ENCODE data around the gene DOCK8.

Gene DOCK8

DNA sequence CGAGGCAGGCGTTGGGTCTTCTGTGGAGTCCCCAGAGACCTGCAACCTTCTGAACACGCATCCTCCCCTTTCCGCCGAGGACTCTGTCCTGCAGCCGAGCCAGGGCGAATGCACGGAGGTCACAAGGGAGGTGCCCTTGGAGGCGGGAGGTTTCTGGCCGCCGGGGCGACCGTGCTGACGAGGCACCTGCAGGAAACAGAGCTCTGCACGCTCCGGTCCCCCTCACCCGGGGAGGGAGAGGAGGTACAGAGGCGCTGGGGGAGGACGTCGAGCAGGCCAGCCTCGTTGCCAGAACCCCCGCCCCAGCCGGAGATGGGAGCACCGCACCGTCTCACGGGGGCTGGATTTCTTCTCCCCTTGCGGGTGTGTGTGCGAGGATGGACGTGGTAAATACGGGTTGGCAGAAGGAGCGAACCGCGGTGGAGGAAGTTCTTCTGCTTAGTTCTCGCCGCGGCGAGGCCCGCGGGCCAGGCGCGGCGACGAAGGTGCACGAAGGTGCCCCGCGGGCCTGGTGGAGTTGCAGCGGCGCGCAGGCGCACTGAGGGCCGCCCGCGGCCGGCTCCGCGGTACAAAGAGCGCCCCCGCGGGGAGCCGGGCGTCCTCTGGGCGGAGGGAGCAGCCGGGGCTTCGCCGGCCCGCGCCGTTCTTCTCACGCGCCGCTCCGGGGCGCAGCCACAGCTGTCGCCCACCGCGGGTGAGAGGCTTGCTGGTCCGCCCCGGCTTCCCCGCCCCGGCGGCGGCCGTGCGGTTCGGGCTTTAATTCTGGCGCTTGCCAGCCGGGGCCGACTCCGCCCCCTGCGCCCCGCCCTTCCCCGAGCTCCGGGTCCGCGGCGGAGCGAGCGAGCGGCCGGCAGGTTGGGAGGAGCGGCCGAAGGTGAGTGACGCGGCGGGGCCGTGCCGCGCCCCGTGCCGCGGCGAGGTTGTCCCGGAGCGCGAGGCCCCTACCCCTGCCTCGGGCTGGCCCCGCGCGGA is 289.5 kb downstream of the DOCK8 start, which contains the start of gene KANK1:
KANK1 (plus strand) TSS at position 815 of the 972 bp plus-strand sequence.
- DNase-seq (ENCODE audit: low spot score): peak; percentile 64

DNA sequence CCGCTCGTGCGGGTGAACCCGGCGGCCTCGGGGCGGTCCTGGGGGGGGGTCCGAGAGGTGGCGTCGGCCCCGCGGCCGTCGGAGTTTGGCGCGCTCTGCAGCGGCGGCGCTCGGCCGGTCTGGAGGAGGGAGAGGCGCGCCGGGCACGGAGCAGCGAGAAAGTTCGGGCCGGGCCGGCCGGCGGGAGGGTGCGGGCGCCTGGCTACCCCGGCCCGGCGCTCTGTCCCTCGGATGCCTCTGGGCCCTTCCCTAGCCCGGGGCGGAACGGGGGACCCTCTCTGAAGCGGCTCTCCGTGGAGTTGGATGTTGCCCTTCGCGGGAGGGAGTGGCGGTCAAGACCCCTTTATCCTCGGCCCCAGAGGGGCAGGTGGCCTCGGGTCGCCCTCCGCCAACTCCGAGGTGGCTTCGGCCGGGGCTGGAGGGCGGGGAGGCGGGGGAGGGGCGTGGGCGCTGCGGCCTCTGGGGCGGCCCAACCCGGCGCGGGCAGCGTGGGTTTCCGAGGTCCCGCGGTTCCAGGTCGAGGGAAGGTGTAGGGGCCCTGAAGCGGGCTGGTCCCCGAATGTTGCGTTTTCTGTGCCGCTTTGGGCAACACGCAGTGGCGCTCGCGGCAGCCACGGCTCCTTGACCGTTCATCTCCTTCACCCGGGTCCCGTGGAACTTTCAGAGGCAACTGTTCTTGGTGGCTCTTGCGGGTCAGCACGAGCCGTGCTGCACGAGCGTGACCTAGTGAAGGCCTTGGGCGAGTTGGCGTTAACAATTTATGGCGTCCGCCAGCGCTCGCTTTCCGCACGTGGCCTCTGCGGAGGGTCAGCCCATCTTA is 290.5 kb downstream of the DOCK8 start:
- no peak for DNase-seq (ENCODE audit: low spot score)

DNA sequence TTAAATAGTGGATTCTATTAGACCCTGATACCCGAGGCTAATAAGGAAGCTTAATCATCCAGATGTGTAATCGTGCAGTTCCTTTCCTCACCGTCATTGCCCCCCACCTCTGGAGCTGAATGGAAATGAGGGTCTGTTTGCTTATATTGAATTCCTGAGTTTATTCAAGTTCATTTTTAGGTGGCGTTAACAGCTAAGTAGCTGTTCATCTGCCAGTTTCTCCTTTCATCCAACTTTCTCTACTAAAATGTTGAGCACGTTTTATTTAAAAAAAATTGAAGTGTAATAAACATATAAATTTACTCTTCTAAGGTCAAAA is 291.0 kb downstream of the DOCK8 start:
- DNase-seq (ENCODE audit: low spot score): no peak

DNA sequence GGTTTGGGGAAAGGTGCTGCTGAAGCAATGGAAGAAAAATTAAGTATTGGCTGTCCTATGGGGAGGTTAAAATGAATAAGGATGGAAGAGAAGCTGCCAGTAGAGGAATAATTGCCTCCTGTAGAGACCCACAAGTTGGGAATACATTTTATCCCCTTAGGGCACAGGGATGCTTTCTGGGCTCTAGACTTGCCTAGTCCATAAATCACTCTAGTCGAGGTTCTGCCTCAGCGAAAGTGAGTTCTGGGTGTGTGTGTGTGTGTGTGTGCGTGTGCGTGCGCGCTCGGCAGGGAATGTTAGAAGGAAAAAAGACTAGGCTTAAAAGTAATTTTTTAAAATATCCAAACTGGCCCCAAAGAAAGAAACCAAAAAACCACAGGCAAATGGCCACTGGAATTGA is 291.6 kb downstream of the DOCK8 start:
- DNase-seq (ENCODE audit: low spot score): no peak

DNA sequence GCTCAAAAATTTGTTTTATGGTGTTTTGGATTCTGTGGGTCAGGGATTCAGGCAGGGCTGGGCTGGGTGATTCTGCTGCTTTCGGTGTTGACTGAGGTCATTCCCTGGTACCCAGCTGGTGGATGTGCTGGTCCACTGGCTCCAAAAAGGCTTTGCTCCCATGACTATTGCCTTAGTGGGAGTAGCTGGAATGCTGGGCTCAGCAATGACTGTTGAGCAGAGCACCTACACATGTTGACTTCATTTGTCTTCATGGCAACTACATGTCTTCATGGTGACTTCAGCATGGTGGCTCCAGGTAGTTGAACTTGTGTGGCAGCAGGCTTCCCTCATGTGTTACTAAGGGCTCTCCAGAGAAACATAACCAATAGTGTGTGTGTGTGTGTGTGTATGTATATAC is 297.2 kb downstream of the DOCK8 start:
- DNase-seq (ENCODE audit: low spot score): no peak

DNA sequence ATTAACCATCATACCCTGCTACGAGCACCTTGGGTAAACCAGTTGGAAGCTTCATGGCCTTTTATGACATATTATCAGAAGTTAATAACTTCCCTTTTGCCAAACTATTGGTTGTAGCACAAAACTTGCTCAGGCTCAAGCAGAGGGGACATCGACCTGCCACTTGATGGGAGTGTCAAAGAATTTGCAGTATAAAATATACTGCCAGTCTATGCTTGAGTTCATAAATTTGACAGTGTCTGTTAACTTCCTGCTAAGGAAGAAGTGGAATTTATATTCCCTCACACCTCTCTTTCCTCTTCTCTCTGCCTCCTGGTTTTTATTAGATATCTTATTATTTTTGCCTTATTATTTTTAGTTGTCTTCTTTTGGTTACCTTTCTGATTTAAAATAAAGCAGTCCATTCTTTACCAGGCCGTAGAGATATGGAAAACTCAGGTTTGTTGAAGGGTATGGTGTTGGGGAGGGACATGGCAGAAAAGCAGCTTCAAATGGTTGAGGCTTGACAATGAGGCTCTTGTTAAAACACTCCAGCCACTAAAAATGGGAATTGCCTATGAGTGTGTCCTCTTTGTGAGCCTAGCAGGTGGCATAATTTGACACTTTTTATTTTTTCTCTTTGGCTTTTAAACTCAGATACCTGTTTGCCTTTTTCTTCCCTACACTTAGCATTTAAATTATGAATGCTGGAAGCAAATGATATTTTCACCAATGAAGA is 298.0 kb downstream of the DOCK8 start:
- no peak for DNase-seq (ENCODE audit: low spot score)

All from hematopoietic multipotent progenitor cell treated with erythropoietin and hydrocortisone succinate and interleukin-3 and kit ligand, for 15 days (in vitro differentiated cells).